Subcutaneous abdominal adipose tissue (tissue), 5 donors: ENCODE data around the gene OR10G6.
"Not testable (repeated sequence)": the region's sequence is repeated elsewhere in the genome, so short reads cannot be mapped to it uniquely, and the experiment has no call there.

ENCODE experiments used
- H3K27ac ChIP-seq: one replicate; pipeline ENCODE4 v1.7.0; 2013; ENCODE audit warnings: low read depth, mild to moderate bottlenecking, inconsistent platforms, low read length, moderate library complexity
- H3K27me3 ChIP-seq, 5 donors: one replicate each; pipeline ENCODE4 v1.7.0; 2013; ENCODE audit warnings: low read length in 5 of 5, inconsistent platforms in 1 of 5; ENCODE audit not compliant: control insufficient read depth in 5 of 5, insufficient read depth in 4 of 5
- H3K36me3 ChIP-seq, 5 donors: one replicate each; pipeline ENCODE4 v1.7.0; 2013; ENCODE audit warnings: low read length in 5 of 5; ENCODE audit not compliant: control insufficient read depth in 5 of 5, insufficient read depth in 5 of 5
- H3K4me1 ChIP-seq, 5 donors: one replicate each; pipeline ENCODE4 v1.7.0; 2013; ENCODE audit warnings: low read length in 5 of 5, mild to moderate bottlenecking in 3 of 5, moderate library complexity in 1 of 5; ENCODE audit not compliant: control insufficient read depth in 5 of 5, insufficient read depth in 5 of 5
- H3K4me3 ChIP-seq, 5 donors: one replicate each; pipeline ENCODE4 v1.7.0; 2013; ENCODE audit warnings: low read length in 5 of 5, low read depth in 1 of 5
- H3K9ac ChIP-seq, 5 donors: one replicate each; pipeline ENCODE4 v1.7.0; 2013; ENCODE audit warnings: low read length in 5 of 5, mild to moderate bottlenecking in 4 of 5, moderate library complexity in 3 of 5
- H3K9me3 ChIP-seq, 5 donors: one replicate each; pipeline ENCODE4 v1.7.0; 2013; ENCODE audit warnings: low read length in 5 of 5; ENCODE audit not compliant: control insufficient read depth in 5 of 5
- donor health status: healthy.
- donor health status: healthy.
- donor health status: healthy.
- donor health status: healthy.
- donor health status: healthy.

The OR10G6 gene, protein sequence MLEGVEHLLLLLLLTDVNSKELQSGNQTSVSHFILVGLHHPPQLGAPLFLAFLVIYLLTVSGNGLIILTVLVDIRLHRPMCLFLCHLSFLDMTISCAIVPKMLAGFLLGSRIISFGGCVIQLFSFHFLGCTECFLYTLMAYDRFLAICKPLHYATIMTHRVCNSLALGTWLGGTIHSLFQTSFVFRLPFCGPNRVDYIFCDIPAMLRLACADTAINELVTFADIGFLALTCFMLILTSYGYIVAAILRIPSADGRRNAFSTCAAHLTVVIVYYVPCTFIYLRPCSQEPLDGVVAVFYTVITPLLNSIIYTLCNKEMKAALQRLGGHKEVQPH

DNA sequence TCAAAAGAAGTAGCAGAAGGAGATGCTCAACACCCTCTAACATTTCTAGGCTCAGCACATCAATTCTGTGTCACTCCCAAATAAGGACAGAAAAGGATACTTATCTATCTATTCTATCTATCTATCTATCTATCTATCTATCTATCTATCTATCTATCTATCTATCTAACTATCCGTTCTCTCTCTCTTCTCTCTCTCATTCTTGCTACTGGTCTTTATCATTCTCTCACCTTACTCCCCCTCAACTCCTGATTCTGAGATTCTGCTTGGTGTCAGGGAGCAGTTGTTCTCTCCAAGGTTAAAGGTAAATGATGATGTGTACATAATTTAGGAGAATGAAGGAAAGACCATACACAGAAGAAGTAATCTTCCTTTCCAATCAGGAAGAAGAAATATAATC lies at the start of gene OR10G6:
OR10G6 (minus strand) TSS at position 43 of the 400 bp plus-strand sequence; CDS start at position 43, 0 bp downstream.
- Histone ChIP-seq H3K4me1 (no peaks in the 10 kb centered on the region), H3K27me3 (no peaks in the 10 kb centered on the region), H3K36me3 (no peaks in the 10 kb centered on the region), H3K9ac (no peak within 1 kb of the TSS), H3K9me3 (no peaks in the 10 kb centered on the region), H3K4me3 (no peak within 1 kb of the TSS), H3K27ac (no peak within 1 kb of the TSS)

DNA sequence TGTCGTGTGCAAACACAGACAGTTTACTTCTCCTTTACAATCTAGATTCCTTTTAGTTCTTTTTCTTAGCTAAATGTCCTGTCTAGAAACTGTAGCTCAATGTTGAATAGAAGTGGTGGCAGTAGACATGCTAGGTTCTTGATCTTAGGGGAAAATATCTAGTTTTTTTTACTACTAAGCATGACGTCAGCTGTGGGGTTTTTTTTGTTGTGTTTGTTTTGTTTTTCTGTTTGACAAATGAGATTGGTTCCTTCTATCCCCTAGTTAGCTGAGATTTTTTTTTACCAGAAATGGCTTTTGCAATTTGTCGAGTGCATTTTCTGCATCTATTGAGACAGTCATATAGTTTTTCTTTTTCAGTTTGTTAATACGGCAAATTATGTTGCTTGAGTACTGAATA lies 48.5 kb upstream of the OR10G6 start:
- Histone ChIP-seq H3K27me3 (no peaks in the 10 kb centered on the region), H3K27ac (no peak overlapping the region), H3K4me1 (no peaks in the 10 kb centered on the region), H3K9ac (no peak overlapping the region), H3K36me3 (no peaks in the 10 kb centered on the region), H3K9me3 (no peaks in the 10 kb centered on the region), H3K4me3 (no peak overlapping the region)

GRCh38 chr11:124041254-124041653 lies 46.3 kb upstream of the OR10G6 start, which contains the start of gene OR10G7:
Gene OR10G7, minus strand, starts transcription at chr11:124041325. Its CDS starts 2,324 bp downstream, at chr11:124039001.
- Histone ChIP-seq H3K9me3 (no peaks in the 10 kb centered on the region), H3K4me1 (no peaks in the 10 kb centered on the region), H3K9ac (no peak within 1 kb of the TSS), H3K27me3 (no peaks in the 10 kb centered on the region), H3K27ac (no peak within 1 kb of the TSS), H3K36me3 (no peaks in the 10 kb centered on the region), H3K4me3 (no peak within 1 kb of the TSS)

- Histone ChIP-seq H3K4me3 (no peak overlapping the region), H3K4me1 (no peaks in the 10 kb centered on the region), H3K27me3 (no peaks in the 10 kb centered on the region)
Observed at GRCh38 chr11:124039557-124039956, 44.6 kb upstream of the OR10G6 start.

GRCh38 chr11:124036666-124037065 lies 41.7 kb upstream of the OR10G6 start:
- no peaks in the 10 kb centered on the region for H3K27me3 ChIP-seq
- no peak overlapping the region for H3K9ac ChIP-seq
- H3K27ac ChIP-seq: no peak overlapping the region
- H3K9me3 ChIP-seq: no peaks in the 10 kb centered on the region
- H3K4me1 ChIP-seq: no peaks in the 10 kb centered on the region
- H3K4me3 ChIP-seq: no peak overlapping the region
- H3K36me3 ChIP-seq: no peaks in the 10 kb centered on the region

More at GRCh38 chr11:124039557-124039956, 44.6 kb upstream of the OR10G6 start:
- Histone ChIP-seq H3K9ac (no peak overlapping the region), H3K27ac (no peak overlapping the region), H3K36me3 (no peaks in the 10 kb centered on the region), H3K9me3 (no peaks in the 10 kb centered on the region)

DNA sequence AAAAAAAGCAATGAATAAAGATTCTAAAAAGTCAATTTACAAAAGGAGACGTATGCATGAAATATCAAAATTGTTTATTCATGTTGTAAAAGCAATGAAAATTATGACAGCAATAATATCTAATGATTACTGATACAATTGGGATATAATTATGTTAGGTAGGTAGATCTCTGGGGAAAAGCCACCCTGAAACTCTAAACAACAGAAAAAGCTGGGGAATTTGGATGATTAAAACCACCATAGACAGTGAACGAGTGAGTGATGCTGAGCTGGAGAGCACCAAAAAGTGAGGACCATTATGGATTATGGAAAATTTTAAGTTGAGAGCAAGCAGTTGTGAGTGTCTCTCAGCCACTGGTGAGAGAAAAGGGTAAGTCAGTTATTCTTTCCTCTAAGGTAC lies 31.5 kb upstream of the OR10G6 start, which contains the start of gene OR10G8:
OR10G8 (plus strand) TSS at position 301 of the 400 bp plus-strand sequence. CDS start 2,825 bp downstream, outside the sequence.
- Histone ChIP-seq H3K9me3 (no peaks in the 10 kb centered on the region), H3K9ac (no peak within 1 kb of the TSS), H3K4me3 (no peak within 1 kb of the TSS), H3K27ac (no peak within 1 kb of the TSS), H3K27me3 (no peaks in the 10 kb centered on the region), H3K4me1 (no peaks in the 10 kb centered on the region), H3K36me3 (no peaks in the 10 kb centered on the region)

GRCh38 chr11:124015837-124016236 lies 20.9 kb upstream of the OR10G6 start:
- H3K27ac ChIP-seq, H3K9me3 ChIP-seq, H3K27me3 ChIP-seq, H3K36me3 ChIP-seq, H3K9ac ChIP-seq, H3K4me3 ChIP-seq, H3K4me1 ChIP-seq: not testable (repeated sequence)

GRCh38 chr11:124012697-124013096 lies 17.7 kb upstream of the OR10G6 start, which contains the start of gene OR10G4:
Gene OR10G4, plus strand, starts transcription at chr11:124012997. Its CDS starts 2,578 bp downstream, at chr11:124015575.
- no peak within 1 kb of the TSS for H3K27ac ChIP-seq
- H3K9ac ChIP-seq: no peak within 1 kb of the TSS
- H3K4me1 ChIP-seq: no peaks in the 10 kb centered on the region
- H3K27me3 ChIP-seq: no peaks in the 10 kb centered on the region
- H3K36me3 ChIP-seq: no peaks in the 10 kb centered on the region
- no peak within 1 kb of the TSS for H3K4me3 ChIP-seq
- H3K9me3 ChIP-seq: no peaks in the 10 kb centered on the region

DNA sequence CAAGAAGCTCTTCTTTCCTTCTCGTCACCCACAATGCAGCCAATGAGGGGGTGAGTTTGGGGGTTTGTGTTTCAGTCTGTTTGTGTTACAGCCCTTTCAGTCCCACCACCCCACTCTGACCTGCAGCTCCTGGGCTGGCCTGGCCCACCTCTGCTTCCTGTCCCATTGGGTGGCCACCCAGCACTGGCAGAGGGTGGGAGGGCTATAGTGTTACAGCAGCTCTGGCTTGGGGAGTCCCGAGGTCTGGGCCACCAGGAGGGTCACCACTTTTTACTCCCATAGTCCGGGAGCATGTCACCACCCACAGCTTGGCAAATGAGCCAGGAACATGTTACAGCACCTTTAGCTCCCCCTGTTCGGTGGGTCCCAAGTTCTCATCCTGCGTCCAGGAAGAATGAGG lies 15.7 kb downstream of the OR10G6 start:
- Histone ChIP-seq H3K36me3 (no peaks in the 10 kb centered on the region), H3K4me3 (no peak overlapping the region), H3K9me3 (peaks cover 0 to 3% (median 0%) of the 10 kb centered on the region in 5 donors), H3K4me1 (peaks cover 0 to 8% (median 0%) of the 10 kb centered on the region in 5 donors), H3K27me3 (peaks cover 0 to 2% (median 0%) of the 10 kb centered on the region in 5 donors), H3K27ac (no peak overlapping the region), H3K9ac (no peak overlapping the region)

DNA sequence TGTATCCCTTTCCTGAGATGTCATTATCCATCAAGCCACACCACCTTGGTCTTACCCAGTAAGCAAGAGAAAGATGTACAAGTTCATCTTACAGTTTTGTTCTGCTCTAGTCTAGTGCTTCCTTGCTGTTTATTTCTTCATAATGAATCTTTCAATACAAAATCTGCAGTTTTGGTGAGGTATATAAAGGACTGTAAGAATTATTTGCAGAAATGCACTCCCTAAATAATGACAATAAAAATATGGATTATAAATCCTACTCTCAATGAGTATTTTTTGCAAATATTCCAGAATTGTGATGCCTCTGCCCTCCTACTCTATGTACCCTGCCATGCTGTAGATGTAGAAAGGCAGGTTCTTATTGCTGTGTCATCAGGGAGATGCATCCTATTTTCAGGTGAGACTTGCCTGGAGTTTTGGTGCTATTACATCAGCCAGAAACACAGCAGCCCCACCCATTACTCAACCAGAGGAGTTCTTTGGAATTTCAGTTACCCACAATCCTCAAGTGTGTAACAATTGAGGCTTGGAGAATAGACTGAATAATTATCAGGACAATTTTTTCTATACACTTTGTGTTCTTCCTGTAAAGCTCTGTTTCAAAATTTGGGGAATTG lies 17.1 kb downstream of the OR10G6 start, which contains the start of gene OR10S1:
OR10S1 (minus strand) TSS at position 51 of the 617 bp plus-strand sequence. CDS start 117 bp downstream, outside the sequence.
- Histone ChIP-seq H3K4me1 (peaks cover 0 to 8% (median 0%) of the 10 kb centered on the region in 5 donors), H3K36me3 (no peaks in the 10 kb centered on the region), H3K9ac (no peak within 1 kb of the TSS), H3K27ac (no peak within 1 kb of the TSS), H3K4me3 (no peak within 1 kb of the TSS), H3K9me3 (peaks cover 0 to 3% (median 0%) of the 10 kb centered on the region in 5 donors), H3K27me3 (peaks cover 0 to 2% (median 0%) of the 10 kb centered on the region in 5 donors)
